ENCODE data around the gene CAPN14. TPM values are rescaled to one million over a fixed set of nuclear protein-coding genes. Genes with fewer than 3 reads are reported as not detected.

Gene CAPN14
- total RNA-seq, 3 donors from 2014 or later: 0.16 to 0.44 (median 0.33) TPM

- DNase-seq (ENCODE audit: low spot score in 2 of 2): no peak
- Histone ChIP-seq H3K27ac (no peak overlapping the region), H3K9me3 (no peaks in the 10 kb centered on the region), H3K36me3 (no peaks in the 10 kb centered on the region), H3K27me3 (peaks cover 0 to 9% of the 10 kb centered on the region in 2 donors), H3K4me3 (no peak overlapping the region), H3K4me1 (no peaks in the 10 kb centered on the region)
- intact Hi-C loops (cut with DNase I; ENCODE audit: low total_unique reads): no loop called here
- TF ChIP-seq POLR2A (IDR thresholded peaks at IDR 0.05): no peak
- TF ChIP-seq POLR2AphosphoS5 (IDR thresholded peaks at IDR 0.05): no peak
- TF ChIP-seq CTCF (IDR thresholded peaks at IDR 0.05): no peak
These were observed 75.2 kb downstream of the CAPN14 start for GRCh38 chr2:31142110-31142509.

- DNase-seq (ENCODE audit: low spot score in 2 of 2): no peak
- Histone ChIP-seq H3K27me3 (peaks cover 0 to 15% of the 10 kb centered on the region in 2 donors), H3K27ac (no peak overlapping the region), H3K36me3 (no peaks in the 10 kb centered on the region), H3K4me3 (no peak overlapping the region), H3K4me1 (no peaks in the 10 kb centered on the region), H3K9me3 (no peaks in the 10 kb centered on the region)
- intact Hi-C loops (cut with DNase I; ENCODE audit: low total_unique reads): no loop called here
- no peak for TF ChIP-seq CTCF (IDR thresholded peaks at IDR 0.05)
- TF ChIP-seq POLR2A (IDR thresholded peaks at IDR 0.05): no peak
- TF ChIP-seq POLR2AphosphoS5 (IDR thresholded peaks at IDR 0.05): no peak
These were observed 75.8 kb downstream of the CAPN14 start for GRCh38 chr2:31141443-31142085.

GRCh38 chr2:31140151-31140550 is 77.2 kb downstream of the CAPN14 start:
- peaks cover 0 to 17% of the 10 kb centered on the region in 2 donors for H3K27me3 ChIP-seq
- intact Hi-C loops (cut with DNase I; ENCODE audit: low total_unique reads): no loop called here
- H3K4me1 ChIP-seq: no peaks in the 10 kb centered on the region
- H3K27ac ChIP-seq: no peak overlapping the region
- H3K4me3 ChIP-seq: no peak overlapping the region
- no peaks in the 10 kb centered on the region for H3K9me3 ChIP-seq
- no peak for DNase-seq (ENCODE audit: low spot score in 2 of 2)
- H3K36me3 ChIP-seq: no peaks in the 10 kb centered on the region
- TF ChIP-seq POLR2A (IDR thresholded peaks at IDR 0.05) (no peak), CTCF (IDR thresholded peaks at IDR 0.05) (no peak), POLR2AphosphoS5 (IDR thresholded peaks at IDR 0.05) (no peak)

- Histone ChIP-seq H3K36me3 (no peaks in the 10 kb centered on the region), H3K27ac (no peak overlapping the region), H3K9me3 (no peaks in the 10 kb centered on the region), H3K27me3 (peaks cover 0 to 18% of the 10 kb centered on the region in 2 donors), H3K4me1 (no peaks in the 10 kb centered on the region), H3K4me3 (no peak overlapping the region)
- no peak for TF ChIP-seq POLR2AphosphoS5 (IDR thresholded peaks at IDR 0.05)
- no peak for TF ChIP-seq CTCF (IDR thresholded peaks at IDR 0.05)
- no peak for TF ChIP-seq POLR2A (IDR thresholded peaks at IDR 0.05)
- DNase-seq (ENCODE audit: low spot score in 2 of 2): no peak
- intact Hi-C loops (cut with DNase I; ENCODE audit: low total_unique reads): no loop called here
These were observed 77.6 kb downstream of the CAPN14 start for GRCh38 chr2:31139671-31140070.

GRCh38 chr2:31138037-31138962 is 79.0 kb downstream of the CAPN14 start, which contains the start of gene GALNT14:
TSS of gene GALNT14 (minus strand) at chr2:31138440. CDS start at chr2:31138086, 354 bp downstream.
- no peaks in the 10 kb centered on the region for H3K9me3 ChIP-seq
- peaks cover 0 to 21% of the 10 kb centered on the region in 2 donors for H3K27me3 ChIP-seq
- intact Hi-C loops (cut with DNase I; ENCODE audit: low total_unique reads): no loop called here
- no peaks in the 10 kb centered on the region for H3K4me1 ChIP-seq
- DNase-seq (ENCODE audit: low spot score in 2 of 2): peak in 1 of 2 donors; percentile 38
- H3K27ac ChIP-seq: peak within 1 kb of the TSS in 1 of 2 donors; percentile 28
- H3K36me3 ChIP-seq: no peaks in the 10 kb centered on the region
- TF ChIP-seq CTCF (IDR thresholded peaks at IDR 0.05) (peak in 2 of 3 donors; percentile 5 to 29), POLR2A (IDR thresholded peaks at IDR 0.05) (no peak)
- H3K4me3 ChIP-seq: peak within 1 kb of the TSS; percentile 37 to 69 (median 61)
